H1 (cell line): ENCODE measurements around the gene PCDHAC2. TPM values are rescaled to one million over a fixed set of nuclear protein-coding genes. Genes with fewer than 3 reads are reported as not detected.

Experiments used
- BACH1 ChIP-seq: IDR thresholded peaks from 2 replicates; pipeline ENCODE4 v1.6.1; 2012; ENCODE audit warnings: low read length, improper control_type of control experiment
- CHD2 ChIP-seq: IDR thresholded peaks from 2 replicates; pipeline ENCODE4 v1.6.1; 2012; ENCODE audit warnings: low read length, improper control_type of control experiment
- E2F6 ChIP-seq: IDR thresholded peaks from 2 replicates; pipeline ENCODE4 v1.6.1; 2012; ENCODE audit warnings: inconsistent platforms
- FOSL1 ChIP-seq: IDR thresholded peaks from 2 replicates; pipeline ENCODE4 v1.6.1; 2011; ENCODE audit warnings: mild to moderate bottlenecking, low read depth, low read length, moderate library complexity; ENCODE audit not compliant: insufficient read depth
- NANOG ChIP-seq: IDR thresholded peaks from 2 replicates; pipeline ENCODE4 v1.6.1; 2011; ENCODE audit warnings: low read length, low read depth, mild to moderate bottlenecking, inconsistent platforms; ENCODE audit not compliant: insufficient read depth, poor library complexity, severe bottlenecking
- RAD21 ChIP-seq, 2 experiments: IDR thresholded peaks in 1 of 2; conservative IDR thresholded peaks in 1 of 2; 2 replicates each; pipeline ENCODE4 v1.6.1; 2011; ENCODE audit warnings: low read depth in 2 of 2, low read length in 2 of 2, improper control_type of control experiment in 1 of 2, inconsistent platforms in 1 of 2, mild to moderate bottlenecking in 1 of 2, moderate library complexity in 1 of 2
- SAP30 ChIP-seq: fragments of 300-600 bp; sonication (generic); IDR thresholded peaks from 2 replicates; pipeline ENCODE4 v1.7.1; 2012; ENCODE audit warnings: low read length, moderate library complexity, mild to moderate bottlenecking, inconsistent platforms; ENCODE audit not compliant: insufficient read depth, insufficient replicate concordance
- SP1 ChIP-seq: IDR thresholded peaks from 2 replicates; pipeline ENCODE4 v1.6.1; 2011; ENCODE audit warnings: low read depth, low read length
- polyA plus RNA-seq, 7 experiments: library from polyadenylated mRNA; depleted of rRNA in 3 of 7; stranded (reverse) in 5 of 7; unstranded in 2 of 7; fragments of >200 nt in 5 of 7; fragments of 200-250 nt in 2 of 7; gene quantifications; 1 replicate in 5 of 7; 2 replicates in 1 of 7; 4 replicates in 1 of 7; pipeline versions ENCODE4 v1.2.1 to v1.2.3, GENCODE V29; 2011 to 2013; ENCODE audit warnings: missing spikeins in 2 of 7, mixed read lengths in 2 of 7
- total RNA-seq: library from RNA; stranded (reverse); fragmentation: NEBNext Ultra II Directional; extraction: Animal tissue kit (Norgen Biotek cat#: 25700); gene quantifications from 2 replicates; pipeline ENCODE4 v1.2.1, GENCODE V29; 2021
- TF ChIP-seq, protein P1 (sequence below): IDR thresholded peaks from 2 replicates; pipeline ENCODE4 v1.6.1; 2011; ENCODE audit warnings: low read length, improper control_type of control experiment

Gene PCDHAC2
- total and polyA plus RNA-seq, 2 of the 8 experiments (the other 6 are each of a cell fraction or from before 2014, with no cell fraction given), result 3.7 to 5.0 TPM

- TF ChIP-seq BACH1, result peak; percentile 51; the same call in 1 of the 2 replicates
- no peak for TF ChIP-seq NANOG
- TF ChIP-seq E2F6, result 0 out of 2 replicates have a peak, but pooled peaks have one; percentile 21
- TF ChIP-seq, protein P1, sequence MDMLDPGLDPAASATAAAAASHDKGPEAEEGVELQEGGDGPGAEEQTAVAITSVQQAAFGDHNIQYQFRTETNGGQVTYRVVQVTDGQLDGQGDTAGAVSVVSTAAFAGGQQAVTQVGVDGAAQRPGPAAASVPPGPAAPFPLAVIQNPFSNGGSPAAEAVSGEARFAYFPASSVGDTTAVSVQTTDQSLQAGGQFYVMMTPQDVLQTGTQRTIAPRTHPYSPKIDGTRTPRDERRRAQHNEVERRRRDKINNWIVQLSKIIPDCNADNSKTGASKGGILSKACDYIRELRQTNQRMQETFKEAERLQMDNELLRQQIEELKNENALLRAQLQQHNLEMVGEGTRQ, result 0 out of 2 replicates have a peak, but pooled peaks have one; percentile 9
- TF ChIP-seq RAD21 (IDR thresholded peaks at IDR 0.05 in 1 of 2, conservative IDR thresholded peaks at IDR 0.05 in 1 of 2; ENCODE audit: low read depth in 2 of 2, low read length in 2 of 2), result 0 out of 4 replicates have a peak, but pooled peaks of 1 of the 2 experiments have one; percentile 21
- TF ChIP-seq SAP30, result peak; percentile 74
- no peak for TF ChIP-seq SP1
- no peak for TF ChIP-seq FOSL1
- no peak for TF ChIP-seq CHD2
Measured at GRCh38 chr5:140927228-140927573, 39.1 kb upstream of the PCDHAC2 start (continued).
